Right cardiac atrium (tissue), 5 donors: Measurements from ENCODE around the gene TRIM15. TPM values are rescaled to one million over a fixed set of nuclear protein-coding genes. Genes with fewer than 3 reads are reported as not detected.
"Not testable (repeated sequence)": the region's sequence is repeated elsewhere in the genome, so short reads cannot be mapped to it uniquely, and the experiment has no call there.

Source experiments
- ATAC-seq, 2 donors: fragments of 200-7000 bp; cut with Tn5 transposase; one replicate each; pipeline versions ENCODE4 v1.8.0 to v1.9.1; 2020; ENCODE audit warnings: moderate library complexity in 2 of 2, mild to moderate bottlenecking in 1 of 2
- DNase-seq, 3 donors: peaks; one replicate each; pipeline ENCODE4 v3.0.0-alpha.2; 2020
- H3K27ac ChIP-seq: one replicate; pipeline ENCODE4 v1.5.1; 2013; ENCODE audit warnings: mild to moderate bottlenecking, low read length, control low read depth, moderate library complexity
- H3K27me3 ChIP-seq: one replicate; pipeline ENCODE4 v1.6.1; 2013; ENCODE audit not compliant: control insufficient read depth, insufficient read depth
- H3K4me1 ChIP-seq: one replicate; pipeline ENCODE4 v1.6.1; 2013; ENCODE audit warnings: low read length; ENCODE audit not compliant: control insufficient read depth, insufficient read depth
- H3K4me3 ChIP-seq: one replicate; pipeline ENCODE4 v1.5.1; 2013; ENCODE audit warnings: low read length, control low read depth
- H3K9me3 ChIP-seq: one replicate; pipeline ENCODE4 v1.6.1; 2013; ENCODE audit warnings: low read length; ENCODE audit not compliant: control insufficient read depth
- WGBS: extraction: QIAGEN DNeasy Blood & Tissue Kit; methylation state at CpG from one replicate; pipeline ENCODE4 v1.1.7; 2013; 5-methylcytosine and 5-hydroxymethylcytosine counted together
- intact Hi-C, 4 donors: fragments of 100-400 bp; cut with DNase I; formaldehyde crosslinking; loops; one replicate each; pipeline versions ENCODE4 v1.11.0 to v1.14.0; 2022 to 2023
- polyA plus RNA-seq: library from polyadenylated mRNA; stranded (reverse); fragments of 200-250 nt; gene quantifications from one replicate; pipeline ENCODE4 v1.2.3, GENCODE V29; 2013
- total RNA-seq, 4 donors: library from RNA; stranded (reverse); fragmentation: NEBNext Ultra II Directional; extraction: Animal tissue kit (Norgen Biotek cat#: 25700); gene quantifications; one replicate each; pipeline ENCODE4 v1.2.1, GENCODE V29; 2021
- donor health status: healthy with polysubstance abuse.
- donor health status: DM: no; HTN: yes; CAD: no.
- donor health status: DM: no; HTN: no; CAD: no.
- donor health status: DM: no; HTN: yes; CAD: no; lungs with severe emphysema.
- donor health status: DM: yes; HTN: yes; CAD: no.

The TRIM15 gene
- total and polyA plus RNA-seq, 5 donors: not detected

DNA sequence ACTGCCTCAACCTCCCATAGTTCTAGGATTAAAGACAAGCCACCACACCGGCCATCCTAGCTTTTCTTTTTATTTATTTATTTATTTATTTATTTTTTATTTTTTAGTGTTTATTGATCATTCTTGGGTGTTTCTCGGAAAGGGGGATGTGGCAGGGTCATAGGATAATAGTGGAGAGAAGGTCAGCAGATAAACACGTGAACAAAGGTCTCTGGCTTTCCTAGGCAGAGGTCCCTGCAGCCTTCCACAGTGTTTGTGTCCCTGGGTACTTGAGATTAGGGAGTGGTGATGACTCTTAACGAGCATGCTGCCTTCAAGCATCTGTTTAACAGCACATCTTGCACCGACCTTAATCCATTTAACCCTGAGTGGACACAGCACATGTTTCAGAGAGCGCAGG is 58.0 kb downstream of the TRIM15 start:
- WGBS: 81% methylated on average over 6 of the region's 6 CpGs
- H3K9me3 ChIP-seq, DNase-seq: not testable (repeated sequence)

DNA sequence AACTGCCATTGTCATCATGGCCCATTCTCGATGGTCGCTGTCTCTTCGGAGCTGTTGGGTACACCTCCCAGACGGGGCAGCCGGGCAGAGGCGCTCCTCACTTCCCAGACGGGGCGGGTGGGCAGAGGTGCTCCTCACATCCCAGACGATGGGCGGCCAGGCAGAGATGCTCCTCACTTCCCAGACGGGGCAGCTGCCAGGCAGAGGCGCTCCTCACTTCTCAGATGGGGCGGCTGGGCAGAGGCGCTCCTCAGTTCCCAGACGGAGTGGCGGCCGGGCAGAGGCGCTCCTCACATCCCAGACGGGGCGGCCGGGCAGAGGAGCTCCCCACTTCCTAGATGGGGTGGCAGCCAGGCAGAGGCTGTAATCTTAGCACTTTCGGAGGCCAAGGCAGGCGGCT is 58.6 kb downstream of the TRIM15 start:
- intact Hi-C loops: loop anchor here in 1 of 4 donors (10.0 kb wide), 1 partner anchor 173 kb away; no protein-coding TSS in a partner anchor
- WGBS: 96% methylated on average over 23 of the region's 23 CpGs
- ATAC-seq: not testable (repeated sequence)

More for the DNA sequence above, 58.0 kb downstream of the TRIM15 start:
- H3K4me1 ChIP-seq, H3K27me3 ChIP-seq, ATAC-seq, H3K27ac ChIP-seq, H3K4me3 ChIP-seq: not testable (repeated sequence)
- intact Hi-C loops: loop anchor here in 1 of 4 donors (10.0 kb wide), 1 partner anchor 173 kb away; no protein-coding TSS in a partner anchor

More for the DNA sequence above, 58.6 kb downstream of the TRIM15 start:
- not testable (repeated sequence) for H3K27ac ChIP-seq, H3K9me3 ChIP-seq, H3K4me3 ChIP-seq, DNase-seq, H3K27me3 ChIP-seq, H3K4me1 ChIP-seq

Other genes starting within 250 kb of the TRIM15 start
- 100 to 1,000 TPM; 215 to 449 (median 319) TPM for gene HLA-A, start 221.0 kb upstream of the TRIM15 start, total RNA-seq
- gene HLA-A, start 221.0 kb upstream of the TRIM15 start, polyA plus RNA-seq: 287 TPM
- 10 to 100 TPM; 15.0 to 18.9 (median 16.9) TPM for gene POLR1H, start 102.3 kb upstream of the TRIM15 start, total RNA-seq
- 20.3 TPM for gene POLR1H, start 102.3 kb upstream of the TRIM15 start, polyA plus RNA-seq
- 10 to 100 TPM; 50.3 to 53.7 (median 50.8) TPM for gene PPP1R11, start 96.3 kb upstream of the TRIM15 start, total RNA-seq
- 59.3 TPM for gene PPP1R11, start 96.3 kb upstream of the TRIM15 start, polyA plus RNA-seq
- gene RNF39, start 87.8 kb upstream of the TRIM15 start, total RNA-seq: not detected
- not detected for gene RNF39, start 87.8 kb upstream of the TRIM15 start, polyA plus RNA-seq
- not detected for gene TRIM31, start 50.5 kb upstream of the TRIM15 start, total RNA-seq
- gene TRIM31, start 50.5 kb upstream of the TRIM15 start, polyA plus RNA-seq: not detected
- not detected for gene TRIM40, start 27.4 kb upstream of the TRIM15 start, total RNA-seq
- not detected for gene TRIM40, start 27.4 kb upstream of the TRIM15 start, polyA plus RNA-seq
- gene TRIM10, start 2.3 kb upstream of the TRIM15 start, total RNA-seq: not detected
- gene TRIM10, start 2.3 kb upstream of the TRIM15 start, polyA plus RNA-seq: not detected
- 10 to 100 TPM; 19.9 to 27.1 (median 25.1) TPM for gene TRIM26, start 49.9 kb downstream of the TRIM15 start, total RNA-seq
- 19.6 TPM for gene TRIM26, start 49.9 kb downstream of the TRIM15 start, polyA plus RNA-seq
- 10 to 100 TPM in 3 of 4 donors, 1 to 10 TPM in 1; 9.6 to 12.1 (median 10.7) TPM for gene TRIM39, start 163.4 kb downstream of the TRIM15 start, total RNA-seq
- 6.9 TPM for gene TRIM39, start 163.4 kb downstream of the TRIM15 start, polyA plus RNA-seq
- 10 to 100 TPM; 15.7 to 30.1 (median 24.8) TPM for gene RPP21, start 181.6 kb downstream of the TRIM15 start, total RNA-seq
- gene RPP21, start 181.6 kb downstream of the TRIM15 start, polyA plus RNA-seq: 70.9 TPM